Stimulated activated CD4-positive, alpha-beta T cell treated with anti-CD3 and anti-CD28 coated beads, Interleukin-4, amount 100 ng/mL, for 24 hours (primary cell): ENCODE measurements around the gene NUDT8.
"Not testable (repeated sequence)": the region's sequence is repeated elsewhere in the genome, so short reads cannot be mapped to it uniquely, and the experiment has no call there.

Source experiments
- DNase-seq: peaks from one replicate; pipeline ENCODE4 v3.0.0-alpha.2; 2020

Gene NUDT8

GRCh38 chr11:67611165-67611564 lies 18.6 kb downstream of the NUDT8 start:
- no peak for DNase-seq

DNA sequence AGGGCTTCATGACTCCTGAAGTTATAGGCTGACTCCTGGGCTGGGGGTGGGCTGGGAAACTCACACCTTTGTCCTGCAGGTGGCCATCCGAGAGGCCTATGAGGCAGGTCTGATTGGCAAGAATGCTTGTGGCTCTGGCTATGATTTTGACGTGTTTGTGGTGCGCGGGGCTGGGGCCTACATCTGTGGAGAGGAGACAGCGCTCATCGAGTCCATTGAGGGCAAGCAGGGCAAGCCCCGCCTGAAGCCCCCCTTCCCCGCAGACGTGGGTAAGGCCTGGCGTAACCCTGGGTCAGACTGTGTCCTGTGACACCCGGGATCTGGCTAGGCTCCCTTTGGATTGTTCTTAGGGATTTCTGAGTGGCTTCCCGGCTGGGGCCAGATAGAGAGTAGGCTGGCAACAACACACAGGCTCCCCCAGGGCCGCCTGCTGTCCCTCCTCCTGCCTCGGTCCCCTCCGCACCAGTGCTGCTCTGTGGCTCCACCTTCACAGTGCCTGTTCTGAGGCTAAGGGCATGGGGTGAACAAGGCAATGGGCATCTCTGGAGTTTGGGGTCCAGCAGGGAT lies 19.4 kb downstream of the NUDT8 start:
- DNase-seq = no peak

DNA sequence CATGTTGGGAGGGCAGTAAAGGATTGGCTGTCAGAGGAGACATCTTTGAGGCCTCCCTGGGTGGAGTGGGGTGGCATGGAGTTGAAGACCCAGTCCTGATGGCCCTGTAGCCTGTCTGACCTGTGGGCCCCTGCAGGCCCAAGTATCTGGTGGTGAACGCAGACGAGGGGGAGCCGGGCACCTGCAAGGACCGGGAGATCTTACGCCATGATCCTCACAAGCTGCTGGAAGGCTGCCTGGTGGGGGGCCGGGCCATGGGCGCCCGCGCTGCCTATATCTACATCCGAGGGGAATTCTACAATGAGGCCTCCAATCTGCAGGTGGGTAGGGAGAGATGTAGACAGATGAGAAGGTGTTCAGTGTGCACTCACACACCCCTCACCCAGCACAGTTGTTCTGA lies 20.4 kb downstream of the NUDT8 start:
- DNase-seq = no peak

- DNase-seq = no peak
Measured at GRCh38 chr11:67608486-67608885, 21.3 kb downstream of the NUDT8 start.

GRCh38 chr11:67607507-67607906 lies 22.2 kb downstream of the NUDT8 start:
- no peak for DNase-seq

DNA sequence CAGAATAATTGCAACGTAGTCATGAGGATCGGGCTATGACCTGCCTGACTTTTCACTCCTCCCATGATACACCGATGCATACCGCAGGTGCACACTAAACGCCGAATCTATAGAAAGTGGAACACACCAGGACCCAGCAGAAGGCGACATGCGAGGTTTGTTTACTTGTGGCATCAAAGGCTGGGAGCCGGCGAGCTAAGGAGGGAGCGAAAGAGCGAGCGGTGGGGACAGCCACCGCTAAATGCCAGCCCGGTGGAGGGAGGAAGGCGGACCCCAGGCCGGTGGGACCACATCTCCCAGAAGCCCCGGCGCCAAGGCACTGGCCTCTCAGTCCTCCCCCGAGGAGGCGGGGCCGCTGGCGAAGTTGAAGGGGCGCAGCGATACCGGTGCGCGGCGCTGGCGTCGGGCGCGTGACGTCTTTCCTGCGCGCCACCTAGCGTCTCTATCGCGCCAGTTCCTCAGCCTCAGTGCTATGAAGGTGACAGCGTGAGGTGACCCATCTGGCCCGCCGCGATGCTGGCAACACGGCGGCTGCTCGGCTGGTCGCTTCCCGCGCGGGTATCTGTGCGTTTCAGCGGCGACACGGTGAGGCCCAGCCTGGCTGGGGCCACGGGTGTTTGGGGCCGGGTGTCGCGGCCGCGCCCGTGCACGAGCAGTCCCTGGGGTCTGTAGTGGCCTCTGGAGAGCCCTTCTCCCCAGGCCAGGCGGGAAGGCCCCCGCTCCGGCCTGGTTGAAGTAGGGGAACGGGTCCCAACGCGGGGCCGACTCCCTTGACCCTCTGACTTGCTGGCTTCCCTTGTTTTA lies 23.0 kb downstream of the NUDT8 start, which contains the start of gene NDUFV1:
NDUFV1 (plus strand) TSS at position 445 of the 804 bp plus-strand sequence; CDS start at position 514, 69 bp downstream.
- peak; percentile 97 for DNase-seq

GRCh38 chr11:67606093-67606491 lies 23.6 kb downstream of the NUDT8 start:
- no peak for DNase-seq

DNA sequence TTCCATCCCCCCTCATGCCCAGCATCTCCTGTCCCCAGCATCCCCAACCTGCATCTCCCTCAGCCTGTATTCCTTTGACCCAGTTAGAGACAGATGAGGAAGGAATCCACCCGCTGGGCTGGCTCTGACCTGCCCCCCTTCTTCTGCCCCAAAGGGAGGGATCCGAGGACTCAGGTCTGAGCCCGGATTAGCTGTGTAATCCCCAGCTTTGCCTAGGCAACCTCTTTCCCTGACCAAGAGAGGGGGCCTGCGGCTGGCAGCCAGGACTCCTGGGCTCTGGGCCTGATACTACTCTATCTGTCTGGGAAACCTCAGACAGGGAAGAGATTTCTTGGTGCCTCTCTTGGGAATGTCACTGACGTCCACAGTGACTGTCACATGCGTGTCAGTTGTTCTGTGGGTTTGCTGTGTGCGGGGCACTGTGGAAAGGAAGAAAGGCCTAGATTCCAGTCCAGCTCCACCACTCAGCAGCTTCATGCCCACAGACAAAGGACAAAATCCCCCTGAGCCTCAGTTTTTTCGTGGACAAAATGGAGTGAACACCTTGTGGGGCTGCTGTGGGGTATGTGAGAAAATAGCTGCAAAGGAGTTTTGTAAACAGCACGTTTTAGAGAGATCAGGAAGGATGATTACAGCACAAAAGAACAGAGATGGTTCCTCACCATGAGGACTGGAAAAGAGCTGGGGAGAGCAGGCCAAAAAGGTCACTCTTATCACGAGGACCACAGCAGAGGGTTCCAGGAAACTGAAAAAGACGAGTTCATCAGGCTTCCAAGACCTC lies 24.3 kb downstream of the NUDT8 start:
- no peak for DNase-seq

DNA sequence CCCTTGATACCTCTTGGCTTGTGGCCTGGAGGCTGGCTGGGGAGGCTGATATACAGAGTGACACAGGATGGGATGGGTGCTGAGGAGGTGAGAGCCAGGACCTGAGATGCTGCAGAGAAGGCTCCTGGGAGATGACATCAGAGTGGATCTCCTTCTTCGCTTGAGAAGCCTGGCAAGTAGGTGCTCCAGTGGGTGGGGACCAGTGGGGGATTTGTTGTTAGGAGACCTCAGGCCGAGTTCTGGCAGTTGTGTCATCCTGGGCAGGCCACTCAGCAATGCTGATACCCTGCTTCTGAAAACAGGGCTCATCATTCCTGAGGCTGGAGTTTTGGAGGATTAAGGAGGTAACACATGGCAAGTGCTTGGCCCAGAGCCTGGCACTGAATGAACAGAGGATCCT lies 24.9 kb downstream of the NUDT8 start:
- DNase-seq = no peak

DNA sequence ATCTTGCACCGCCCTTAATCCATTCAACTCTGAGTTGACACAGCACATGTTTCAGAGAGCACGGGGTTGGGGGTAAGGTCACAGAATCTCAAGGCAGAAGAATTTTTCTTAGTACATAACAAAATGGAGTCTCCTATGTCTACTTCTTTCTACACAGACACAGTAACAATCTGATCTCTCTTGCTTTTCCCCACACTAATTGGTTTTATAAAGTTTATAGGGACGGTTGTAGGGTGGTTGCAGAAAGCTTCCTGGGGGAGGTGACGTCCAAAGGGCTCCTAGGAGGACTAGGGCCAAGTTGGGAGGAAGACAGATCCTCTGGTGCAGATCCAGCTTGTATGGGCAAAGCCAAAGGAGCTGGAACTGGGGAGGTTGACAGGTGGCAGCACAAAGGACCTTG lies 25.6 kb downstream of the NUDT8 start:
- not testable (repeated sequence) for DNase-seq

DNA sequence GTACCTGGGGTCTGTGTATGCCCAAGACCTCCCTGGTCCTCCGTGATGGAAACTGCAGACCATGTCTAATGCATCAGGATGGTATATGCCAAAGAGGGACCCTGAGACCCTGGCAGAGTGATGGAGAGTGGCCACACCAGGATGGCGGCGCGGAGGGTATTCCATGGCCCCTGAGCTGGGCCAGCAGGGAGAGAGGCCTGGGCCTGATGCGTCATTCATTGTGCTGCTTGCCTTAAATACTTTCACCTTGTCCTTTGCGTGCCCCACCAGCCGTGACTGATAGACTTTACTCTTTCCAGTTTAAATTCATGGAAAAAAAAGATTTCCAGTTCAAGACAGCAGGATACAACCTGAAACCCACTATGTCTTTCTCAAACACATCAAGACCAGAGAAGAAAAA lies 28.6 kb downstream of the NUDT8 start:
- no peak for DNase-seq

DNA sequence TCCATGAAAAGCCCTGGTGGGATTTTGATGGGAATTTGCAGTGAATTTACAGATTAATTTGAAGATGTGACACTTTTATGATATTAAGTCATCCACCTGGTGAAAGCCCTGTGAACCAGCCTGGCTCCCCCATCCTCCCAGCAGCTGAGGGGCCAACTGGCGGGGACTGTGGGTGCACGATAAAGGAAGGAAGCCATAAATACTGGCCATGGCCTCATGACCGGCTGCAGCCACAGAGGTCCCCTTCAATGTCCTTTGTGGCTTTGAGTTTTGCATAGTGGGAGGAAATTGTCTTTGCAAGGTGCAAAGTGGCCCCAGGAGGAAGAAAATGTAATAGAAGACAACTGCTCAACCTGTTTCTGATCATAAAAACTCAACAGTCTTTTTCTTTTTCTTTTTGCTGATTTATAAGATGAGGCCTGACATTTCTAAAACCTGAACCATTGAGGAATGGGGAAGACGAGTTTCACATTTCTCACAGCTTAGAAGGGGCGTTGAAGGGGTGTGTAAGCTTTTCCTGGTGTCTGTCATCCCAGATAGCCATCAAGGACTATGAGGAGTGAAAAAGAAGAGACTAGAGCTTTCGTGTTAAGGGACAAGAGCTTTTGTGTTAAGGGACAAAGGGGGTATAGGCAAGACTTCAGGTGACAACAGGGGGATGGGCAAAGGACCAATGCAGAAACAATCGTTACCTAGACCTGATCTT lies 29.3 kb downstream of the NUDT8 start:
- DNase-seq = no peak

- no peak for DNase-seq
Measured at GRCh38 chr11:67599149-67599548, 30.6 kb downstream of the NUDT8 start.

- not testable (repeated sequence) for DNase-seq
Measured at GRCh38 chr11:67597963-67598362, 31.8 kb downstream of the NUDT8 start.

- not testable (repeated sequence) for DNase-seq
Measured at GRCh38 chr11:67597458-67597857, 32.3 kb downstream of the NUDT8 start.

DNA sequence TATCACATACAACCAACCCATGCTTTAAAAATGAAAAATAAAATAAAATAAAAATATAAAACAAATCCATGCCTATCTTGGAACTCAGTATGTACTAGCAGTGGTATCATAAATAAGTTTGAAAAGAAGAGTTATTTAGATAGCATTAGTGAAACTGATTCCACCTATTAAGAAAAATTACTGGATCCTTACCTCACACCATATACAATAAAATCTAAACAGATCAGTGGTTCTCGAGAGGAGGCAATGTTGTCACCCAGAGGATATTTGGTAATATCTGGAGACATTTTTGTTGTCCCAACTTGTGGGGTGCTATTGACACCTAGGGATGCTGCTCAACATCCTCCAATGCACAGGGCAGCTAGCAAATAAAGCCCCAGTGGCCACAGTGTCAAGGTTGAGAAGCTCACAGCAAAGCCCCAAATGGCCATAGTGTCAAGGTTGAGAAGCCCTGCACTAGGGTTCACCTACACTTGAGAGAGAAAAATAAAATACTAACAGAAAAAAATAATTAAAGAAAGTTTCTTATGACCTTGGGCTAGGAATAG lies 32.9 kb downstream of the NUDT8 start:
- DNase-seq = no peak

DNA sequence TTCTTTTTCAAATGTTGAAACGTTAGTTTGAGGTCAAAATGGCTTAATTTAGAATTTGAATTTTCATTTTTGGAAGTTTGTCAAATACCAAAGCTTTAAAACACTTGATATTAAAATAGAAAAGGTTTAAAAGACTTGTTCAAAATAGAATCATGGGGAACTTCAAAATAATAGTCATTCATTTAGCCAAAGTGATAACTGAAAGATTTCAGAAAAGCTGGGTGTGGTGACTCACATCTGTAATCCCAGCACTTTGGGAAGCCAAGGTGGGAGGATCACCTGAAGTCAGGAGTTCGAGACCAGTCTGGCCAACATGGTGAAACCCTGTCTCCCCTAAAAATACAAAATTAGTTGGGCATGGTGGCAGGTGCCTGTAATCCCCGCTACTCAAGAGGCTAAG lies 35.3 kb downstream of the NUDT8 start:
- DNase-seq = no peak

- DNase-seq = no peak
Measured at GRCh38 chr11:67593565-67593905, 36.2 kb downstream of the NUDT8 start.

- no peak for DNase-seq
Measured at GRCh38 chr11:67592880-67593564, 36.7 kb downstream of the NUDT8 start.

DNA sequence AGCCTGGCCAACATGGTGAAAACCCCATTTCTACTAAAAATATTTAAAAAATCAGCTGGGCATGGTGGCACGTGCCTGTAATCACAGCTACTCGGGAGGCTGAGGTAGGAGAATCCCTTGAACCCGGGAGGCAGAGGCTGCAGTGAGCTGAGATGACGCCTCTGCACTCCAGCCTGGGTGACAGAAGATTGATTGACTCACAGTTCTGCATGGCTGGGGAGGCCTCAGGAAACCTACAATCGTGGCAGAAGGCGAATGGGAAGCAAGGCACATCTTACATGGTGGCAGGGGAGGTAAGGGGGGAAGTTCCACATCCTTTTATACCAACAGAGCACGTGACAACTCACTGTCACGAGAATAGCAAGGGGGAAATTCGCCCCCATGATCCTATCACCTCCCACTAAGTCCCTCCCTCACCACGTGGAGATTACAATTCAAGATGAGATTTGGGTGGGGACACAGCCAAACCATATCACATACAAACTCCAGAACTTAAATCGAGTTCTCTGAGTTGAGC lies 40.8 kb downstream of the NUDT8 start:
- not testable (repeated sequence) for DNase-seq

DNA sequence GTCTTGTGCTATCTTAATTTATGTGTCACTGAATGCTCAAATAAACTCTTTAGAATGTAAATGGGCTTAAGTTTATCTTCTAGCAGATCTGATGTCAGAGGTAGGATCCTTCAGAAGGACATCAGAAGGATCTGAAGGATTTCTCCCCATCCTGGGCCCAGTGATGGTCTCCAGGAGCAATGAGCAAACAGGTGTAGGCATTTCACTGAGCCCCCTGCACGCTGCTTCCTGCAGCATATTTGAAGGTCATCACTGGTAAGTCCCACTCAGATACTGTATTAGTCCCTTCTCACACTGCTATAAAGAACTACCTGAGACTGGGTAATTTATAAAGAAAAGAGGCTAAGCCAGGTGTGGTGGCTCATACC lies 41.6 kb downstream of the NUDT8 start:
- DNase-seq = no peak

- no peak for DNase-seq
Measured at GRCh38 chr11:67586568-67587250, 43.0 kb downstream of the NUDT8 start.
